Parathyroid adenoma (tissue), 2 donors: ENCODE measurements around the gene PANK2.
A peak's percentile ranks its signal among the peaks of the same experiment; 100 is the strongest.
"Not testable (repeated sequence)": the region's sequence is repeated elsewhere in the genome, so short reads cannot be mapped to it uniquely, and the experiment has no call there.

Experiments used
- H2AFZ ChIP-seq: fragments of 300-600 bp; sonication (generic); one replicate; pipeline ENCODE4 v1.7.0; 2017; ENCODE audit warnings: antibody characterized with exemption, mild to moderate bottlenecking
- H3K27ac ChIP-seq: fragments of 300-600 bp; sonication (generic); one replicate; pipeline ENCODE4 v1.7.0; 2017
- H3K27me3 ChIP-seq: fragments of 300-600 bp; sonication (generic); one replicate; pipeline ENCODE4 v1.7.0; 2017; ENCODE audit warnings: low read length; ENCODE audit not compliant: control insufficient read depth, insufficient read depth
- H3K36me3 ChIP-seq: fragments of 300-600 bp; sonication (generic); one replicate; pipeline ENCODE4 v1.7.0; 2017; ENCODE audit warnings: low read length; ENCODE audit not compliant: control insufficient read depth, insufficient read depth
- H3K4me1 ChIP-seq: fragments of 300-600 bp; sonication (generic); one replicate; pipeline ENCODE4 v1.7.0; 2017; ENCODE audit warnings: control low read depth
- H3K4me2 ChIP-seq: fragments of 300-600 bp; sonication (generic); one replicate; pipeline ENCODE4 v1.7.0; 2017; ENCODE audit warnings: low read length
- H3K4me3 ChIP-seq: fragments of 300-600 bp; sonication (generic); one replicate; pipeline ENCODE4 v1.7.0; 2017; ENCODE audit warnings: low read depth, low read length
- H3K79me2 ChIP-seq: fragments of 300-600 bp; sonication (generic); one replicate; pipeline ENCODE4 v1.7.0; 2017; ENCODE audit warnings: control low read depth
- H3K9ac ChIP-seq: fragments of 300-600 bp; sonication (generic); one replicate; pipeline ENCODE4 v1.7.0; 2017; ENCODE audit warnings: mild to moderate bottlenecking
- H3K9me3 ChIP-seq: fragments of 300-600 bp; sonication (generic); one replicate; pipeline ENCODE4 v1.7.0; 2017; ENCODE audit warnings: low read length; ENCODE audit not compliant: control insufficient read depth
- TF ChIP-seq, protein P1 (sequence below): fragments of 300-600 bp; sonication (generic); IDR thresholded peaks from one replicate; pipeline ENCODE4 v1.7.0; 2017; ENCODE audit warnings: antibody characterized with exemption, mild to moderate bottlenecking
- donor health status: primary hyperparathyroidism.

The PANK2 gene

DNA sequence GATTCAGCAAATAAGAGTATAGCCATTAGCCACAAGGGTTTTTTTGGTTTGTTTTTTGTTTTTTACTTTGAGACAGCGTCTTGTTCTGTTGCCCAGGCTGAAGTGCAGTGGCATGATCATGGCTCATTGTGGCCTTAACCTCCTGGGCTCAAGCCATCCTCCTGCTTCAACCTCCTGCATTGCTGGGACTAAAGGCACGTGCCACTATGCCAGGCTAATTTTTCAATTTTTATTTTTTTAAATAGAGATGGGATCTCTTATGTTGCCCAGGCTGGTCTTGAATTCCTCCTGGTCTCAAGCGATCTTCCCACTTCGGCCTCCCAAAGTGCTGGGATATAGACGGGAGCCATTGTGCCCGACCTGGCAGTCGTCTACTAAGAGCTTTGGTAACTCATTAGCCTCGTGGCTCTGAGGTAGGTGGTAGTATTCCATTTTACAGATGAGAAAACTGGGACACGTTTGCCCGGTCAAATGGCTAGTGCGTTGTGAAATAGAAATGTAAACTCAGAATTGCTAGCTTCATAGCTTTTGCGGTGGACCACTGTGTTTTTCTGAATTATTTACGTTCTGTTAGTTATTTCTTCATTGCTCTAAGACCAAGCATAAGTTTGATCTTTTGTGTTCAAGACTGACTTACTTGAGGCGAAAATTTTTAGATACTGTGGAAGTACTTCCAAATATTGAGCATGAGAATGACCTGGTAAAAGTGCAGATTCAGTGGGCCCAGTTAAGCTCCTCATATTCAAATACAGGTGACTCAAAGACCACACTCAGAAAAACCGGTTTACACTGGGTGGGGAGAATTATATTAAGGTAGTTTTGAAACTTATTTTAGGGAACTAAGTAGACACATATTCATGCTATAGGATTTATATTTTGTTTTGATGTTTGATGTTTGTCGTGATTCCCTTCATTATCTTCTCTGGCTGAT lies 2.1 kb downstream of the PANK2 start:
- no peaks in the 10 kb centered on the region for H3K9me3 ChIP-seq
- peak overlapping the region; percentile 98 for H3K4me2 ChIP-seq
- no peak overlapping the region for H3K9ac ChIP-seq
- H3K4me3 ChIP-seq = peak overlapping the region; percentile 97
- H3K36me3 ChIP-seq = no peaks in the 10 kb centered on the region
- H3K4me1 ChIP-seq = peaks cover 7% of the 10 kb centered on the region
- H2AFZ ChIP-seq = no peak overlapping the region
- peaks cover 59% of the 10 kb centered on the region for H3K79me2 ChIP-seq
- H3K27ac ChIP-seq = no peak overlapping the region
- H3K27me3 ChIP-seq = no peaks in the 10 kb centered on the region
- TF ChIP-seq, protein P1, sequence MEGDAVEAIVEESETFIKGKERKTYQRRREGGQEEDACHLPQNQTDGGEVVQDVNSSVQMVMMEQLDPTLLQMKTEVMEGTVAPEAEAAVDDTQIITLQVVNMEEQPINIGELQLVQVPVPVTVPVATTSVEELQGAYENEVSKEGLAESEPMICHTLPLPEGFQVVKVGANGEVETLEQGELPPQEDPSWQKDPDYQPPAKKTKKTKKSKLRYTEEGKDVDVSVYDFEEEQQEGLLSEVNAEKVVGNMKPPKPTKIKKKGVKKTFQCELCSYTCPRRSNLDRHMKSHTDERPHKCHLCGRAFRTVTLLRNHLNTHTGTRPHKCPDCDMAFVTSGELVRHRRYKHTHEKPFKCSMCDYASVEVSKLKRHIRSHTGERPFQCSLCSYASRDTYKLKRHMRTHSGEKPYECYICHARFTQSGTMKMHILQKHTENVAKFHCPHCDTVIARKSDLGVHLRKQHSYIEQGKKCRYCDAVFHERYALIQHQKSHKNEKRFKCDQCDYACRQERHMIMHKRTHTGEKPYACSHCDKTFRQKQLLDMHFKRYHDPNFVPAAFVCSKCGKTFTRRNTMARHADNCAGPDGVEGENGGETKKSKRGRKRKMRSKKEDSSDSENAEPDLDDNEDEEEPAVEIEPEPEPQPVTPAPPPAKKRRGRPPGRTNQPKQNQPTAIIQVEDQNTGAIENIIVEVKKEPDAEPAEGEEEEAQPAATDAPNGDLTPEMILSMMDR = no peak

GRCh38 chr20:3894796-3895195 lies 5.6 kb downstream of the PANK2 start:
- Histone ChIP-seq H3K4me1 (no peaks in the 10 kb centered on the region), H3K27me3 (no peaks in the 10 kb centered on the region), H3K9ac (no peak overlapping the region), H3K27ac (no peak overlapping the region), H3K4me3 (no peak overlapping the region), H3K9me3 (no peaks in the 10 kb centered on the region), H3K4me2 (no peak overlapping the region), H3K36me3 (no peaks in the 10 kb centered on the region), H3K79me2 (peaks cover 73% of the 10 kb centered on the region), H2AFZ (no peak overlapping the region)
- TF ChIP-seq, protein P1 = no peak

- Histone ChIP-seq H3K4me3 (no peak overlapping the region), H2AFZ (no peak overlapping the region), H3K27ac (no peak overlapping the region), H3K9me3 (no peaks in the 10 kb centered on the region), H3K27me3 (no peaks in the 10 kb centered on the region), H3K9ac (no peak overlapping the region), H3K36me3 (no peaks in the 10 kb centered on the region), H3K4me2 (no peak overlapping the region), H3K4me1 (peaks cover 4% of the 10 kb centered on the region), H3K79me2 (peaks cover 68% of the 10 kb centered on the region)
- TF ChIP-seq, protein P1 = no peak
Observed at GRCh38 chr20:3896302-3896701, 7.1 kb downstream of the PANK2 start.

GRCh38 chr20:3896853-3897583 lies 7.8 kb downstream of the PANK2 start:
- peaks cover 8% of the 10 kb centered on the region for H3K4me1 ChIP-seq
- no peaks in the 10 kb centered on the region for H3K27me3 ChIP-seq
- no peak overlapping the region for H3K9ac ChIP-seq
- H3K9me3 ChIP-seq = no peaks in the 10 kb centered on the region
- peaks cover 67% of the 10 kb centered on the region for H3K79me2 ChIP-seq
- TF ChIP-seq, protein P1 = no peak
- no peaks in the 10 kb centered on the region for H3K36me3 ChIP-seq
- H3K4me3 ChIP-seq = no peak overlapping the region
- H2AFZ ChIP-seq = no peak overlapping the region
- peak overlapping the region; percentile 6 for H3K4me2 ChIP-seq
- H3K27ac ChIP-seq = no peak overlapping the region

DNA sequence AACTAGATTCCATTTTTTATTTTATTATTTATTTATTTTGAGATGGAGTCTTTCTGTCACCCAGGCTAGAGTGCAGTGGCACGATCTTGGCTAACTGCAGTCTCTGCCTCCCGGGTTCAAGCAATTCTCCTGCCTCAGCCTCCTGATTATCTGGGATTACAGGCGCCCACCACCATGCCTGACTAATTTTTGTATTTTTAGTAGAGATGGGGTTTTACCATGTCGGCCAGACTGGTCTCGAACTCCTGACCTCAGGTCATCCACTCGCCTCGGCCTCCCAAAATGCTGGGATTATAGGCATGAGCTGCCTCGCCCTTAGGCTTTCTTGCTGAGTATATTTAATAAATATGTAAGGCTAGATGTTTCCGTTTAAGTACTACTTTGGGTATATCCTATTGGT lies 9.0 kb downstream of the PANK2 start:
- not testable (repeated sequence) for H3K9ac ChIP-seq, H2AFZ ChIP-seq, H3K4me2 ChIP-seq, H3K27me3 ChIP-seq, H3K36me3 ChIP-seq, H3K27ac ChIP-seq, H3K4me3 ChIP-seq, H3K9me3 ChIP-seq, H3K4me1 ChIP-seq
- H3K79me2 ChIP-seq = peaks cover 69% of the 10 kb centered on the region
